Nephron progenitor cell (in vitro differentiated cells): ENCODE measurements around the gene RALY.

Experiments
- DNase-seq: peaks from one replicate; pipeline ENCODE4 v3.0.0; 2021
- H3K27ac Mint-ChIP-seq: 2 replicates; pipeline ENCODE4 v1.8.0; 2021; ENCODE audit warnings: mild to moderate bottlenecking, moderate library complexity, mixed read lengths
- H3K27me3 Mint-ChIP-seq: 2 replicates; pipeline ENCODE4 v1.8.0; 2021; ENCODE audit warnings: mild to moderate bottlenecking, low read depth, mixed read lengths; ENCODE audit not compliant: poor library complexity
- H3K36me3 Mint-ChIP-seq: 2 replicates; pipeline ENCODE4 v1.8.0; 2021; ENCODE audit warnings: low read depth, mixed read lengths
- H3K4me1 Mint-ChIP-seq: 2 replicates; pipeline ENCODE4 v1.8.0; 2021; ENCODE audit warnings: mixed read lengths
- H3K4me3 Mint-ChIP-seq: 2 replicates; pipeline ENCODE4 v1.8.0; 2021; ENCODE audit warnings: mild to moderate bottlenecking, moderate library complexity, mixed read lengths
- H3K9me3 Mint-ChIP-seq: 2 replicates; pipeline ENCODE4 v1.8.0; 2021; ENCODE audit warnings: mild to moderate bottlenecking, moderate library complexity, mixed read lengths
- CTCF ChIP-seq: fragments of 200-600 bp; sonication (generic); IDR thresholded peaks from 2 replicates; pipeline ENCODE4 v1.5.0; 2021; ENCODE audit warnings: antibody characterized with exemption

The RALY gene

GRCh38 chr20:34042262-34042661 lies 48.6 kb downstream of the RALY start:
- H3K27me3 Mint-ChIP-seq = no peaks in the 10 kb centered on the region
- no peaks in the 10 kb centered on the region for H3K9me3 Mint-ChIP-seq
- peak; percentile 14 for DNase-seq
- peaks cover 69% of the 10 kb centered on the region for H3K4me1 Mint-ChIP-seq
- TF ChIP-seq CTCF = no peak
- H3K4me3 Mint-ChIP-seq = no peak overlapping the region
- H3K27ac Mint-ChIP-seq = peak overlapping the region; percentile 92
- peaks cover 11% of the 10 kb centered on the region for H3K36me3 Mint-ChIP-seq

GRCh38 chr20:34043025-34043424 lies 49.3 kb downstream of the RALY start:
- no peak for TF ChIP-seq CTCF
- H3K27ac Mint-ChIP-seq = peak overlapping the region; percentile 94
- H3K9me3 Mint-ChIP-seq = no peaks in the 10 kb centered on the region
- no peak for DNase-seq
- no peak overlapping the region for H3K4me3 Mint-ChIP-seq
- peaks cover 13% of the 10 kb centered on the region for H3K36me3 Mint-ChIP-seq
- H3K27me3 Mint-ChIP-seq = no peaks in the 10 kb centered on the region
- H3K4me1 Mint-ChIP-seq = peaks cover 71% of the 10 kb centered on the region

- peaks cover 68% of the 10 kb centered on the region for H3K4me1 Mint-ChIP-seq
- no peaks in the 10 kb centered on the region for H3K27me3 Mint-ChIP-seq
- peak overlapping the region; percentile 44 for H3K27ac Mint-ChIP-seq
- H3K36me3 Mint-ChIP-seq = peaks cover 13% of the 10 kb centered on the region
- H3K9me3 Mint-ChIP-seq = no peaks in the 10 kb centered on the region
- no peak for TF ChIP-seq CTCF
- no peak for DNase-seq
- no peak overlapping the region for H3K4me3 Mint-ChIP-seq
These were observed 51.6 kb downstream of the RALY start for GRCh38 chr20:34045294-34045693.

- Mint-ChIP-seq H3K9me3 (no peaks in the 10 kb centered on the region), H3K36me3 (peaks cover 13% of the 10 kb centered on the region), H3K27ac (peak overlapping the region; percentile 15), H3K27me3 (no peaks in the 10 kb centered on the region), H3K4me3 (no peak overlapping the region), H3K4me1 (peaks cover 59% of the 10 kb centered on the region)
- TF ChIP-seq CTCF = no peak
- DNase-seq = no peak
These were observed 52.4 kb downstream of the RALY start for GRCh38 chr20:34045930-34046725.

- peak overlapping the region; percentile 22 for H3K27ac Mint-ChIP-seq
- no peak overlapping the region for H3K4me3 Mint-ChIP-seq
- H3K27me3 Mint-ChIP-seq = no peaks in the 10 kb centered on the region
These were observed 53.4 kb downstream of the RALY start for GRCh38 chr20:34047010-34047687.

More at GRCh38 chr20:34047010-34047687, 53.4 kb downstream of the RALY start:
- DNase-seq = no peak
- Mint-ChIP-seq H3K4me1 (peaks cover 49% of the 10 kb centered on the region), H3K9me3 (no peaks in the 10 kb centered on the region), H3K36me3 (peaks cover 13% of the 10 kb centered on the region)
- TF ChIP-seq CTCF = no peak
